Peyer's patch (tissue), 4 donors: ENCODE data around the gene FAM114A2.

ENCODE experiments used
- POLR2A ChIP-seq, 2 donors: fragments of 450-650 bp; IDR thresholded peaks; one replicate each; pipeline ENCODE4 v1.5.1; 2017; ENCODE audit warnings: antibody characterized with exemption in 2 of 2, mild to moderate bottlenecking in 2 of 2, moderate library complexity in 2 of 2
- TF ChIP-seq, protein P1 (sequence below), 6 experiments: fragments of 450-650 bp in 4 of 6; fragments of 200-600 bp in 2 of 6; sonication (generic) in 1 of 6; IDR thresholded peaks; one replicate each; pipeline ENCODE4 v1.5.1; 2017 to 2019; ENCODE audit warnings: antibody characterized with exemption in 6 of 6, mild to moderate bottlenecking in 3 of 6, moderate library complexity in 1 of 6

DNA sequence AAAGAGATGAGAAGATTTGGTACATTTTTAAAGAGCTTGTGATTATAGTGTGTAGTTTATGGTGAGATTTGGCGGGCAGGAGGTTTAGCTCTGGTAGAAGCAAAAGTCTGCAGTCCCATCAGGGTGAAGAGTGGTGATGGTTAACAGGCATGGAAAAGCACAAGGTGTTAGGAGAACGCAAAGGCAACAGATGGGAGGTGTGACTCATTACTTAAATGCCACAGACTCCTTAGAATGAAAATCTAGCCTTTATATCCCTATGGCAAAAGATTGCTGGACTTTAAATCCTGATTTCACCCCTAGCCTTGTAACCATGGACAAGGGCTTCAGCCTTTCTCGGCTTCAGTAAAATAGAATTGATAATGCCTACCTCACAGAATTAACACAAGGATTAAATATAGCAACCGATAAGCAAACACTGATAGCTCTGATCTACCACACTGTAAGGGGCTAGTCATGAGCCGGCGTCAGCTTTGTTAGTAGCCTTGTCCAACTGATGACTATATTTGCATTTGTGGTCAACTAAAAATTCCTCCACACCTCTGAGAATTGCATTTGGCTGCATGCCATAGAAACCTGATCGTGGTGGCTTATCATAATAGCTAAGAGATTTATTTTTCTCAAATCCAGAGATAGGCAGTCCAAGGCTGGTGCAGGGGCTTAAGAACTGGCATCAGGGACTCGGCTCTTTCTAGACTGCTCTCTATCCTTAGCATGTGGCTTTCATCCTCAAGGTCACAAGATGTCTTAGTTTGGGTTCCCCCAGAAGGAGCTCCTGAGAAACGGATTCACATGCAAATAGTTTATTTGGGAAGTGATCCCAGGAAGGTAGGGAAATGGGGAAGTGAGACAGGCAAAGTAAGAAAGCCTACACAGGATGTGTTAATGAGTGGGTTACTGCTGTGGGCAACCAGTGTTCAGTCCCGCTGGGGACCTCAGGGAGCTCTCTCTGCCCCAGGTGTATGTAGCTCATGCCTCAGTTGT is 19.6 kb upstream of the FAM114A2 start:
- TF ChIP-seq, protein P1, sequence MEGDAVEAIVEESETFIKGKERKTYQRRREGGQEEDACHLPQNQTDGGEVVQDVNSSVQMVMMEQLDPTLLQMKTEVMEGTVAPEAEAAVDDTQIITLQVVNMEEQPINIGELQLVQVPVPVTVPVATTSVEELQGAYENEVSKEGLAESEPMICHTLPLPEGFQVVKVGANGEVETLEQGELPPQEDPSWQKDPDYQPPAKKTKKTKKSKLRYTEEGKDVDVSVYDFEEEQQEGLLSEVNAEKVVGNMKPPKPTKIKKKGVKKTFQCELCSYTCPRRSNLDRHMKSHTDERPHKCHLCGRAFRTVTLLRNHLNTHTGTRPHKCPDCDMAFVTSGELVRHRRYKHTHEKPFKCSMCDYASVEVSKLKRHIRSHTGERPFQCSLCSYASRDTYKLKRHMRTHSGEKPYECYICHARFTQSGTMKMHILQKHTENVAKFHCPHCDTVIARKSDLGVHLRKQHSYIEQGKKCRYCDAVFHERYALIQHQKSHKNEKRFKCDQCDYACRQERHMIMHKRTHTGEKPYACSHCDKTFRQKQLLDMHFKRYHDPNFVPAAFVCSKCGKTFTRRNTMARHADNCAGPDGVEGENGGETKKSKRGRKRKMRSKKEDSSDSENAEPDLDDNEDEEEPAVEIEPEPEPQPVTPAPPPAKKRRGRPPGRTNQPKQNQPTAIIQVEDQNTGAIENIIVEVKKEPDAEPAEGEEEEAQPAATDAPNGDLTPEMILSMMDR (IDR thresholded peaks at IDR 0.05) = no peak
- TF ChIP-seq POLR2A (IDR thresholded peaks at IDR 0.05) = no peak
